NB4 (cell line): Measurements from ENCODE around the gene TMTC2.

Source experiments
- CTCF ChIP-seq: IDR thresholded peaks from one replicate; pipeline ENCODE4 v1.5.1; 2012; ENCODE audit warnings: low read depth, low read length
- POLR2A ChIP-seq: IDR thresholded peaks from 2 replicates; pipeline ENCODE4 v1.6.1; 2011; ENCODE audit warnings: mild to moderate bottlenecking; ENCODE audit not compliant: insufficient read length; ENCODE audit errors: extremely low read depth

GRCh38 chr12:83059107-83059506 is 372.4 kb downstream of the TMTC2 start:
- TF ChIP-seq CTCF (no peak), POLR2A (no peak)
